Measurements from ENCODE around the gene GALNT10.

GALNT10 gene

GRCh38 chr5:154412925-154413324 is 222.4 kb downstream of the GALNT10 start:
- no peak overlapping the region for H3K27ac ChIP-seq
- H3K4me3 ChIP-seq (ENCODE audit: low read depth, low read length): no peak overlapping the region
- no peaks in the 10 kb centered on the region for H3K27me3 ChIP-seq (ENCODE audit: insufficient read depth, low read depth, severe bottlenecking)
- no peak for DNase-seq
- H3K36me3 ChIP-seq: no peaks in the 10 kb centered on the region
- TF ChIP-seq, protein P1, sequence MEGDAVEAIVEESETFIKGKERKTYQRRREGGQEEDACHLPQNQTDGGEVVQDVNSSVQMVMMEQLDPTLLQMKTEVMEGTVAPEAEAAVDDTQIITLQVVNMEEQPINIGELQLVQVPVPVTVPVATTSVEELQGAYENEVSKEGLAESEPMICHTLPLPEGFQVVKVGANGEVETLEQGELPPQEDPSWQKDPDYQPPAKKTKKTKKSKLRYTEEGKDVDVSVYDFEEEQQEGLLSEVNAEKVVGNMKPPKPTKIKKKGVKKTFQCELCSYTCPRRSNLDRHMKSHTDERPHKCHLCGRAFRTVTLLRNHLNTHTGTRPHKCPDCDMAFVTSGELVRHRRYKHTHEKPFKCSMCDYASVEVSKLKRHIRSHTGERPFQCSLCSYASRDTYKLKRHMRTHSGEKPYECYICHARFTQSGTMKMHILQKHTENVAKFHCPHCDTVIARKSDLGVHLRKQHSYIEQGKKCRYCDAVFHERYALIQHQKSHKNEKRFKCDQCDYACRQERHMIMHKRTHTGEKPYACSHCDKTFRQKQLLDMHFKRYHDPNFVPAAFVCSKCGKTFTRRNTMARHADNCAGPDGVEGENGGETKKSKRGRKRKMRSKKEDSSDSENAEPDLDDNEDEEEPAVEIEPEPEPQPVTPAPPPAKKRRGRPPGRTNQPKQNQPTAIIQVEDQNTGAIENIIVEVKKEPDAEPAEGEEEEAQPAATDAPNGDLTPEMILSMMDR (IDR thresholded peaks at IDR 0.05; ENCODE audit: low read depth, low read length): no peak
- H3K9me3 ChIP-seq (ENCODE audit: severe bottlenecking): no peaks in the 10 kb centered on the region

DNA sequence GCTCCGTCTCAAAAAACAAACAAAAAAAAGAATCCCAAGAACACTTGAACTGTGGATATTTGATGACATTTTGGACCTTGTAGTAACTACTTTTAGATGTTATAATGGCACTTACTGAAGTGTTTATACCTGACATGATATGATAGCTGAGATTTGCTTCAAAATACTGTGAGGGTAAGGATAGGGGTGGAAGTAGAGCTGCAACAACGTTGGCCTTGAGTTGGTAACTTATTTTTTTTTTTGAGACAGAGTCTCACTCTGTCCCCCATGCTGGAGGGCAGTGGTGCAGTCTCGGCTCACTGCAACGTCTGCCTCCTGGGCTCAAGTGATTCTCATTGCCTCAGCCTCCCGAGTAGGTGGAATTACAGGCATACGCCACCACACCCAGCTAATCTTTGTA is 224.6 kb downstream of the GALNT10 start:
- H3K4me3 ChIP-seq (ENCODE audit: low read depth, low read length): no peak overlapping the region
- DNase-seq: no peak
- H3K9me3 ChIP-seq (ENCODE audit: severe bottlenecking): no peaks in the 10 kb centered on the region
- no peak overlapping the region for H3K27ac ChIP-seq
- TF ChIP-seq, protein P1 (IDR thresholded peaks at IDR 0.05; ENCODE audit: low read depth, low read length): no peak
- no peaks in the 10 kb centered on the region for H3K36me3 ChIP-seq
- H3K27me3 ChIP-seq (ENCODE audit: insufficient read depth, low read depth, severe bottlenecking): no peaks in the 10 kb centered on the region

DNA sequence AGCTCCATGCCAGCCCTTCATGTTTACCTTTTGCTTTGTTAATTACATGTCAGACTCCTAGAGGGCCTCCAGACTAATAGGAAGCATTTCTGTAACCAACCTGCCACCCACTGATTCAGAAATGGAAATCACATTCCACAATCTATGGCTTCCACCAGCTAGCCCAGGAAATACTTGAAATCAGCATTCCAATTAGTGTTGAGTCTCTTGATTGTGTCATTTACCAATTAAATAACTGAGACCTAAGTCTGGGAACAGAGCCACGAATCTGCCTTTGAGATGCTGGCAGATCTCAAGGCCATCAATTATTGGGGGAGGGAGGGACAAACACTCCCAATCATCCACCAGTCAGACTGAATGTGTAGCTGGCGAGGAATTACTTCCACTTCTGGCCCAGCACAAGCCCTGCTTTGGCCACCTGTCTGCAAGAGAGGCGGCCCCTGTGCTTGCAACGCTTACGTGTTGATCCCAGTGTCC is 227.8 kb downstream of the GALNT10 start:
- TF ChIP-seq, protein P1 (IDR thresholded peaks at IDR 0.05; ENCODE audit: low read depth, low read length): no peak
- Histone ChIP-seq H3K27ac (no peak overlapping the region), H3K9me3 (ENCODE audit: severe bottlenecking) (no peaks in the 10 kb centered on the region), H3K4me3 (ENCODE audit: low read depth, low read length) (no peak overlapping the region), H3K27me3 (ENCODE audit: insufficient read depth, low read depth, severe bottlenecking) (no peaks in the 10 kb centered on the region), H3K36me3 (no peaks in the 10 kb centered on the region)
- no peak for DNase-seq

GRCh38 chr5:154419236-154419635 is 228.7 kb downstream of the GALNT10 start:
- Histone ChIP-seq H3K9me3 (ENCODE audit: severe bottlenecking) (no peaks in the 10 kb centered on the region), H3K27me3 (ENCODE audit: insufficient read depth, low read depth, severe bottlenecking) (no peaks in the 10 kb centered on the region), H3K4me3 (ENCODE audit: low read depth, low read length) (no peak overlapping the region), H3K27ac (no peak overlapping the region), H3K36me3 (no peaks in the 10 kb centered on the region)
- TF ChIP-seq, protein P1 (IDR thresholded peaks at IDR 0.05; ENCODE audit: low read depth, low read length): no peak
- DNase-seq: no peak

DNA sequence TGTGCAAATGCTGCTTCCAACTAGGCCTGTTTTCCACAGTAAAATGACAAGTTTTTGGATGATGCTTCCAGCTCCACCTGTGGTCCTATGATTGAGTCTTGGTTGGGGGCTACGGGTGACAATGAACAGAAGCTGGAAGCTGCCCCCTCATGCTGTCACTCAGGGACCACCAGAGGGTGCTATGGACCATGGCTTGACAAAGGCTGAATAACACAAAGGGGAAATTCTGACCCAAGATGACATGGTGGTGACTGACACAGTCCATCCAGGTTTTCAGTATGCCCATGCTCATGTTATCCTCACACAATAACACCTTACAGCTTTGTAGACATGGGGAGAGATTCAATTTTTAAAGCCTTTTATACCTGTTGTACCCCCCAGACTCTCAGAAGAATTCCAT is 231.3 kb downstream of the GALNT10 start:
- Histone ChIP-seq H3K4me3 (ENCODE audit: low read depth, low read length) (no peak overlapping the region), H3K9me3 (ENCODE audit: severe bottlenecking) (no peaks in the 10 kb centered on the region), H3K36me3 (no peaks in the 10 kb centered on the region), H3K27ac (no peak overlapping the region), H3K27me3 (ENCODE audit: insufficient read depth, low read depth, severe bottlenecking) (no peaks in the 10 kb centered on the region)
- peak; percentile 61 for DNase-seq
- TF ChIP-seq, protein P1 (IDR thresholded peaks at IDR 0.05; ENCODE audit: low read depth, low read length): peak; percentile 82

GRCh38 chr5:154422298-154422697 is 231.8 kb downstream of the GALNT10 start:
- H3K9me3 ChIP-seq (ENCODE audit: severe bottlenecking): no peaks in the 10 kb centered on the region
- no peak overlapping the region for H3K27ac ChIP-seq
- TF ChIP-seq, protein P1 (IDR thresholded peaks at IDR 0.05; ENCODE audit: low read depth, low read length): no peak
- H3K36me3 ChIP-seq: no peaks in the 10 kb centered on the region
- DNase-seq: no peak
- H3K4me3 ChIP-seq (ENCODE audit: low read depth, low read length): no peak overlapping the region
- no peaks in the 10 kb centered on the region for H3K27me3 ChIP-seq (ENCODE audit: insufficient read depth, low read depth, severe bottlenecking)

Measured in WERI-Rb-1 (cell line).